WTC11 (cell line): Measurements from ENCODE around the gene CCDC191. TPM values are rescaled to one million over a fixed set of nuclear protein-coding genes. Genes with fewer than 3 reads are reported as not detected.

Experiments used
- ATAC-seq: fragments of 200-7000 bp; cut with Tn5 transposase; 2 replicates; pipeline ENCODE4 v1.10.0; 2021; ENCODE audit warnings: mild to moderate bottlenecking, moderate library complexity
- CTCF ChIA-PET: fragments of 300-600 bp; sonication (Branson Sonifier 250); formaldehyde crosslinking; loops from one replicate; lab custom pipeline; 2021; ENCODE audit warnings: antibody characterized with exemption; lab: Charles Lee
- POLR2A ChIA-PET: fragments of 350-600 bp; sonication (Branson Sonifier 250); formaldehyde crosslinking; loops from one replicate; lab custom pipeline; 2021; ENCODE audit warnings: antibody characterized with exemption; lab: Charles Lee
- DNase-seq: peaks from one replicate; pipeline ENCODE4 v3.0.0; 2021; ENCODE audit warnings: low spot score
- H3K27ac Mint-ChIP-seq: 2 replicates; pipeline ENCODE4 v1.8.0; 2021; ENCODE audit warnings: mixed read lengths
- H3K27me3 Mint-ChIP-seq: 2 replicates; pipeline ENCODE4 v1.8.0; 2021; ENCODE audit warnings: low read depth, mild to moderate bottlenecking, moderate library complexity, mixed read lengths
- H3K36me3 Mint-ChIP-seq: 2 replicates; pipeline ENCODE4 v1.8.0; 2021; ENCODE audit warnings: mixed read lengths
- H3K4me1 Mint-ChIP-seq: 2 replicates; pipeline ENCODE4 v1.8.0; 2022; ENCODE audit warnings: mixed read lengths
- H3K4me3 Mint-ChIP-seq: 2 replicates; pipeline ENCODE4 v1.8.0; 2021; ENCODE audit warnings: mild to moderate bottlenecking, moderate library complexity, mixed read lengths
- H3K9me3 Mint-ChIP-seq: 2 replicates; pipeline ENCODE4 v1.8.0; 2021; ENCODE audit warnings: mixed read lengths
- FOXK1 ChIP-seq: sonication (generic); formaldehyde crosslinking; IDR thresholded peaks from 2 replicates; pipeline ENCODE4 v1.8.0; 2022; ENCODE audit warnings: mild to moderate bottlenecking, moderate library complexity, missing genetic modification reagents
- FOXP1 ChIP-seq: sonication (generic); formaldehyde crosslinking; IDR thresholded peaks from 2 replicates; pipeline ENCODE4 v1.8.0; 2022; ENCODE audit warnings: missing genetic modification reagents, mild to moderate bottlenecking, moderate library complexity, borderline replicate concordance
- JAZF1 ChIP-seq: fragments of 250-450 bp; sonication (Bioruptor Pico); IDR thresholded peaks from 2 replicates; pipeline ENCODE4 v1.9.0; 2021; ENCODE audit warnings: moderate library complexity, mild to moderate bottlenecking, inconsistent platforms
- JUN ChIP-seq: sonication (generic); formaldehyde crosslinking; IDR thresholded peaks from 2 replicates; pipeline ENCODE4 v1.8.0; 2023; ENCODE audit warnings: mild to moderate bottlenecking, missing genetic modification reagents
- KAT7 ChIP-seq: sonication (generic); formaldehyde crosslinking; IDR thresholded peaks from 2 replicates; pipeline ENCODE4 v1.8.1; 2023; ENCODE audit warnings: missing genetic modification reagents, mild to moderate bottlenecking, borderline replicate concordance
- PRRX2 ChIP-seq: fragments of 250-450 bp; sonication (Bioruptor Pico); IDR thresholded peaks from 2 replicates; pipeline ENCODE4 v1.8.0; 2021; ENCODE audit warnings: mild to moderate bottlenecking
- TCF7 ChIP-seq: sonication (generic); formaldehyde crosslinking; IDR thresholded peaks from 2 replicates; pipeline ENCODE4 v1.8.0; 2022; ENCODE audit warnings: mild to moderate bottlenecking, low read depth, missing genetic modification reagents, moderate library complexity
- TEAD4 ChIP-seq: sonication (generic); formaldehyde crosslinking; IDR thresholded peaks from 2 replicates; pipeline ENCODE4 v1.8.0; 2022; ENCODE audit warnings: mild to moderate bottlenecking, missing genetic modification reagents
- USF2 ChIP-seq: sonication (generic); formaldehyde crosslinking; IDR thresholded peaks from 2 replicates; pipeline ENCODE4 v1.8.1; 2023; ENCODE audit warnings: mild to moderate bottlenecking, missing genetic modification reagents, moderate library complexity
- ZNF138 ChIP-seq: sonication (generic); formaldehyde crosslinking; conservative IDR thresholded peaks from 2 replicates; pipeline ENCODE4 v1.8.1; 2022; ENCODE audit warnings: mild to moderate bottlenecking, moderate library complexity, missing genetic modification reagents
- ZNF232 ChIP-seq: sonication (generic); formaldehyde crosslinking; IDR thresholded peaks from 2 replicates; pipeline ENCODE4 v1.8.0; 2022; ENCODE audit warnings: mild to moderate bottlenecking, missing genetic modification reagents
- ZNF281 ChIP-seq: sonication (generic); formaldehyde crosslinking; IDR thresholded peaks from 2 replicates; pipeline ENCODE4 v1.8.0; 2023; ENCODE audit warnings: mild to moderate bottlenecking, missing genetic modification reagents
- ZNF416 ChIP-seq: fragments of 250-450 bp; sonication (Bioruptor Pico); IDR thresholded peaks from 2 replicates; pipeline ENCODE4 v1.9.0; 2021; ENCODE audit warnings: mild to moderate bottlenecking, inconsistent platforms
- ZNF671 ChIP-seq: fragments of 250-450 bp; sonication (Bioruptor Pico); IDR thresholded peaks from 2 replicates; pipeline ENCODE4 v1.8.0; 2021; ENCODE audit warnings: mild to moderate bottlenecking
- total RNA-seq: library from RNA; stranded (reverse); gene quantifications from 3 replicates; pipeline ENCODE4 v1.2.3, GENCODE V29; 2021
- TF ChIP-seq, protein P1 (sequence below): sonication (generic); formaldehyde crosslinking; IDR thresholded peaks from 2 replicates; pipeline ENCODE4 v1.8.0; 2023; ENCODE audit warnings: missing genetic modification reagents
- TF ChIP-seq, protein P2 (sequence below): fragments of 250-450 bp; sonication (Bioruptor Pico); IDR thresholded peaks from 2 replicates; pipeline ENCODE4 v2.1.2; 2022; ENCODE audit warnings: mild to moderate bottlenecking, moderate library complexity
- TF ChIP-seq, protein P3 (sequence below): sonication (generic); formaldehyde crosslinking; IDR thresholded peaks from 2 replicates; pipeline ENCODE4 v1.8.1; 2022; ENCODE audit warnings: low read depth, missing genetic modification reagents, borderline replicate concordance
- TF ChIP-seq, protein P4 (sequence below): sonication (generic); formaldehyde crosslinking; IDR thresholded peaks from 2 replicates; pipeline ENCODE4 v1.8.0; 2023; ENCODE audit warnings: missing genetic modification reagents, mild to moderate bottlenecking, borderline replicate concordance
- TF ChIP-seq, protein P5 (sequence below): sonication (generic); formaldehyde crosslinking; IDR thresholded peaks from 2 replicates; pipeline ENCODE4 v1.8.1; 2022; ENCODE audit warnings: mild to moderate bottlenecking, missing genetic modification reagents, moderate library complexity, borderline replicate concordance

The CCDC191 gene
- total RNA-seq, 1 experiment from 2014 or later, result 1.6 TPM

DNA sequence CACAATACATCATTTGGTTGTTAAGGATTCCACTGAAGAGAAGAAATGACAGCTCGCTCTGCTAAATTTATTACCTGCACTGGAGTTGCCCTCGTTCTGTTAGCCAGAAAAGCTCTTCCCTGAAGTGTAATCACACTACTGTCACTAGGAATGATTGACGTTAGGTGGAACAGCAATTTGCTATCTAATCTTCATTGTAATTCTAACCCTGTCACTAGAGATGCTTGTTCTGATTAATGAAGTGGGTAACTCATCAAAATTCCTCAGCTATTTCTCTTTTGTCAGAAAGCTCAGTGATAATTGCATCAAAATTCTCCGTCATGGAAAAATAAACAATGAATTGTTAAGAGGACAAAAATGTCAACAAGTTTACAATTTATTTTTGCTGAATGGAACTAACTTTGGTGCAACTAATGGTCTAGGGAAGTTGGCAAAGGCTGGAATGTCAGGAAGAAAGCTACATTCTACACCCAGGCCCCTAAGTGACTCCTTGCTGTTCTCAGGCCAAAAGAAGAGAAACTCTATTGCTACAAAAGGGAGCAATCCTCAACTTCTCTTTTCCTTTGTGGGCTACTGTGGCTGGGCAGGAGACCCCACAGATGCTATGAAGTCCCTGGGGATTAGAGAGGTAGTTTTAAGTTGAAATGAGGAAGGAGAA lies 34.1 kb downstream of the CCDC191 start:
- H3K27ac Mint-ChIP-seq, result no peak overlapping the region
- no peaks in the 10 kb centered on the region for H3K9me3 Mint-ChIP-seq
- H3K4me3 Mint-ChIP-seq, result no peak overlapping the region
- H3K4me1 Mint-ChIP-seq, result peaks cover 9% of the 10 kb centered on the region
- ATAC-seq (no peak), DNase-seq (no peak)
- POLR2A ChIA-PET, result no interaction called here
- no peaks in the 10 kb centered on the region for H3K36me3 Mint-ChIP-seq
- TF ChIP-seq, protein P1, sequence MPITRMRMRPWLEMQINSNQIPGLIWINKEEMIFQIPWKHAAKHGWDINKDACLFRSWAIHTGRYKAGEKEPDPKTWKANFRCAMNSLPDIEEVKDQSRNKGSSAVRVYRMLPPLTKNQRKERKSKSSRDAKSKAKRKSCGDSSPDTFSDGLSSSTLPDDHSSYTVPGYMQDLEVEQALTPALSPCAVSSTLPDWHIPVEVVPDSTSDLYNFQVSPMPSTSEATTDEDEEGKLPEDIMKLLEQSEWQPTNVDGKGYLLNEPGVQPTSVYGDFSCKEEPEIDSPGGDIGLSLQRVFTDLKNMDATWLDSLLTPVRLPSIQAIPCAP, result no peak
- TF ChIP-seq ZNF671, result no peak
- no peak for TF ChIP-seq JUN (CRISPR knock-in tag)
- no peak for TF ChIP-seq JAZF1
- TF ChIP-seq, protein P2, sequence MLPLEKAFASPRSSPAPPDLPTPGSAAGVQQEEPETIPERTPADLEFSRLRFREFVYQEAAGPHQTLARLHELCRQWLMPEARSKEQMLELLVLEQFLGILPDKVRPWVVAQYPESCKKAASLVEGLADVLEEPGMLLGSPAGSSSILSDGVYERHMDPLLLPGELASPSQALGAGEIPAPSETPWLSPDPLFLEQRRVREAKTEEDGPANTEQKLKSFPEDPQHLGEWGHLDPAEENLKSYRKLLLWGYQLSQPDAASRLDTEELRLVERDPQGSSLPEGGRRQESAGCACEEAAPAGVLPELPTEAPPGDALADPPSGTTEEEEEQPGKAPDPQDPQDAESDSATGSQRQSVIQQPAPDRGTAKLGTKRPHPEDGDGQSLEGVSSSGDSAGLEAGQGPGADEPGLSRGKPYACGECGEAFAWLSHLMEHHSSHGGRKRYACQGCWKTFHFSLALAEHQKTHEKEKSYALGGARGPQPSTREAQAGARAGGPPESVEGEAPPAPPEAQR, result no peak
- no peak for TF ChIP-seq ZNF281 (CRISPR knock-in tag)
- TF ChIP-seq FOXP1 (CRISPR knock-in tag), result no peak
- TF ChIP-seq, protein P3, sequence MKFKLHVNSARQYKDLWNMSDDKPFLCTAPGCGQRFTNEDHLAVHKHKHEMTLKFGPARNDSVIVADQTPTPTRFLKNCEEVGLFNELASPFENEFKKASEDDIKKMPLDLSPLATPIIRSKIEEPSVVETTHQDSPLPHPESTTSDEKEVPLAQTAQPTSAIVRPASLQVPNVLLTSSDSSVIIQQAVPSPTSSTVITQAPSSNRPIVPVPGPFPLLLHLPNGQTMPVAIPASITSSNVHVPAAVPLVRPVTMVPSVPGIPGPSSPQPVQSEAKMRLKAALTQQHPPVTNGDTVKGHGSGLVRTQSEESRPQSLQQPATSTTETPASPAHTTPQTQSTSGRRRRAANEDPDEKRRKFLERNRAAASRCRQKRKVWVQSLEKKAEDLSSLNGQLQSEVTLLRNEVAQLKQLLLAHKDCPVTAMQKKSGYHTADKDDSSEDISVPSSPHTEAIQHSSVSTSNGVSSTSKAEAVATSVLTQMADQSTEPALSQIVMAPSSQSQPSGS, result no peak
- CTCF ChIA-PET, result no interaction called here
- no peaks in the 10 kb centered on the region for H3K27me3 Mint-ChIP-seq

DNA sequence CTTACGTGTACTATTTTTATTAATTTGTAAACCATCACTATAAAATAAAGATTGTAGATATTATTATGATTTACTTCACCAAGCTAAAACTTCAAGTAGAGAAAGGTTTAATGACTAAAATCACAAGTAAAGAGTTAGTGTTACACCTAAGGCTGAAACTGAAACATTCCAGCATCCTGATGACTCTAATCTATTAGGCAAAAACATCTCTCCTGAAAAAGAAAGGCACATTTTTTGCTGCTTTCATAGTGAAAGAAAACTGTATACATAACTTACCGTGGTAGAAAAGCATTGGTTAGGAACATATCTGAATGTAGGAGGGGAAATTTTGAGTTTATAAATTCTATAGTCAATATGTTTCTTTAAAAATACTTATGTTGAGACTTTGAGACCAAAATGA lies 35.4 kb downstream of the CCDC191 start:
- Mint-ChIP-seq H3K27ac (no peak overlapping the region), H3K9me3 (no peaks in the 10 kb centered on the region), H3K4me1 (peaks cover 9% of the 10 kb centered on the region), H3K4me3 (no peak overlapping the region), H3K36me3 (no peaks in the 10 kb centered on the region), H3K27me3 (no peaks in the 10 kb centered on the region)
- ATAC-seq (no peak), DNase-seq (no peak)
- ChIA-PET POLR2A (no interaction called here), CTCF (no interaction called here)
- TF ChIP-seq ZNF138 (CRISPR knock-in tag), result no peak
- TF ChIP-seq, protein P4, sequence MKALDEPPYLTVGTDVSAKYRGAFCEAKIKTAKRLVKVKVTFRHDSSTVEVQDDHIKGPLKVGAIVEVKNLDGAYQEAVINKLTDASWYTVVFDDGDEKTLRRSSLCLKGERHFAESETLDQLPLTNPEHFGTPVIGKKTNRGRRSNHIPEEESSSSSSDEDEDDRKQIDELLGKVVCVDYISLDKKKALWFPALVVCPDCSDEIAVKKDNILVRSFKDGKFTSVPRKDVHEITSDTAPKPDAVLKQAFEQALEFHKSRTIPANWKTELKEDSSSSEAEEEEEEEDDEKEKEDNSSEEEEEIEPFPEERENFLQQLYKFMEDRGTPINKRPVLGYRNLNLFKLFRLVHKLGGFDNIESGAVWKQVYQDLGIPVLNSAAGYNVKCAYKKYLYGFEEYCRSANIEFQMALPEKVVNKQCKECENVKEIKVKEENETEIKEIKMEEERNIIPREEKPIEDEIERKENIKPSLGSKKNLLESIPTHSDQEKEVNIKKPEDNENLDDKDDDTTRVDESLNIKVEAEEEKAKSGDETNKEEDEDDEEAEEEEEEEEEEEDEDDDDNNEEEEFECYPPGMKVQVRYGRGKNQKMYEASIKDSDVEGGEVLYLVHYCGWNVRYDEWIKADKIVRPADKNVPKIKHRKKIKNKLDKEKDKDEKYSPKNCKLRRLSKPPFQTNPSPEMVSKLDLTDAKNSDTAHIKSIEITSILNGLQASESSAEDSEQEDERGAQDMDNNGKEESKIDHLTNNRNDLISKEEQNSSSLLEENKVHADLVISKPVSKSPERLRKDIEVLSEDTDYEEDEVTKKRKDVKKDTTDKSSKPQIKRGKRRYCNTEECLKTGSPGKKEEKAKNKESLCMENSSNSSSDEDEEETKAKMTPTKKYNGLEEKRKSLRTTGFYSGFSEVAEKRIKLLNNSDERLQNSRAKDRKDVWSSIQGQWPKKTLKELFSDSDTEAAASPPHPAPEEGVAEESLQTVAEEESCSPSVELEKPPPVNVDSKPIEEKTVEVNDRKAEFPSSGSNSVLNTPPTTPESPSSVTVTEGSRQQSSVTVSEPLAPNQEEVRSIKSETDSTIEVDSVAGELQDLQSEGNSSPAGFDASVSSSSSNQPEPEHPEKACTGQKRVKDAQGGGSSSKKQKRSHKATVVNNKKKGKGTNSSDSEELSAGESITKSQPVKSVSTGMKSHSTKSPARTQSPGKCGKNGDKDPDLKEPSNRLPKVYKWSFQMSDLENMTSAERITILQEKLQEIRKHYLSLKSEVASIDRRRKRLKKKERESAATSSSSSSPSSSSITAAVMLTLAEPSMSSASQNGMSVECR (CRISPR knock-in tag), result no peak

DNA sequence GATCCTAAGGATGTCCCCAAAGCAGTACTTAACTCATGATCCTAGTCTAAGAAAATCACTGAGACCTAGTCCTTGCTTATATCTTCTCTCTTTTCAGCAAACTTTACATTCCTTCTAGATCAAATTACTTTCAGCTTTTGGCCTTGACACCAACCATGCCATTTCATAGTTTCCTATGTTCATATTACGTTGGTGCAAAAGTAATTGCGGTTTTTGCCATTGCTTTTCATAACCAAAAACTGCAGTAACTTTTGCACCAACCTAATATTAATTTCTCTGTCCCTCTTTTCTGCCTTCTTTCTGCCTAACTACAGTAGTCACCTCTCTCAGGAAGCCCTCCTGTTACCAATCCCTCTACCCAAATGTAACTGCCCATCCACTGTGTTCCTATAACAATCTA lies 36.8 kb downstream of the CCDC191 start:
- H3K27ac Mint-ChIP-seq, result no peak overlapping the region
- ATAC-seq (no peak), DNase-seq (no peak)
- ChIA-PET CTCF (no interaction called here), POLR2A (no interaction called here)
- no peaks in the 10 kb centered on the region for H3K27me3 Mint-ChIP-seq
- H3K4me1 Mint-ChIP-seq, result peaks cover 9% of the 10 kb centered on the region
- H3K9me3 Mint-ChIP-seq, result no peaks in the 10 kb centered on the region
- H3K4me3 Mint-ChIP-seq, result no peak overlapping the region
- no peaks in the 10 kb centered on the region for H3K36me3 Mint-ChIP-seq
- TF ChIP-seq FOXP1 (CRISPR knock-in tag) (no peak), TCF7 (CRISPR knock-in tag) (no peak), ZNF232 (CRISPR knock-in tag) (no peak), KAT7 (CRISPR knock-in tag) (no peak), TEAD4 (CRISPR knock-in tag) (no peak), FOXK1 (CRISPR knock-in tag) (no peak), ZNF416 (no peak), USF2 (CRISPR knock-in tag) (no peak), PRRX2 (CRISPR knock-in tag) (no peak)
- TF ChIP-seq, protein P5, sequence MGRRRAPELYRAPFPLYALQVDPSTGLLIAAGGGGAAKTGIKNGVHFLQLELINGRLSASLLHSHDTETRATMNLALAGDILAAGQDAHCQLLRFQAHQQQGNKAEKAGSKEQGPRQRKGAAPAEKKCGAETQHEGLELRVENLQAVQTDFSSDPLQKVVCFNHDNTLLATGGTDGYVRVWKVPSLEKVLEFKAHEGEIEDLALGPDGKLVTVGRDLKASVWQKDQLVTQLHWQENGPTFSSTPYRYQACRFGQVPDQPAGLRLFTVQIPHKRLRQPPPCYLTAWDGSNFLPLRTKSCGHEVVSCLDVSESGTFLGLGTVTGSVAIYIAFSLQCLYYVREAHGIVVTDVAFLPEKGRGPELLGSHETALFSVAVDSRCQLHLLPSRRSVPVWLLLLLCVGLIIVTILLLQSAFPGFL (CRISPR knock-in tag), result no peak
